ENCODE data around the gene ZFAND2B. TPM values are rescaled to one million over a fixed set of nuclear protein-coding genes. Genes with fewer than 3 reads are reported as not detected.
A peak's percentile ranks its signal among the peaks of the same experiment; 100 is the strongest.

ZFAND2B gene
- total RNA-seq, 3 donors from 2014 or later, result 59.6 to 88.5 (median 66.0) TPM

DNA sequence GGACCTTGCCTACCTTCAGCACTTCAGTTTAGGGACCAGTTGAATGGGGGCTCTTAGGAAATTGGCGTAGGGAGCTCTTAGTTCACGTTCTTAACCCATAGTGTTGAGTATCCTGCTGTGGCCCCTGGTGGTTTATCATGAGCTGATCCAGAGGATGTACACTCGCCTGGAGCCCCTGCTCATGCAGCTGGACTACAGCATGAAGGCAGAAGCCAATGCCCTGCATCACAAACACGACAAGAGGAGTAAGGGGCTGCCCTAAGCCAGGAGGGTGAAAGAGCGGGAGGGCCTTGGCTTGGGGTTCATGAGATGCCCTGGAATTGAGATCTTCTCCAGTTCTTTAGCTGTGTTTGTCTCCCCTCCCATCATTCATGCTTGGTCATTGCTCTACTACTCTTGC lies 25.6 kb upstream of the ZFAND2B start:
- H3K4me3 ChIP-seq, result no peak overlapping the region
- ATAC-seq (no peak), DNase-seq (no peak)
- H3K4me1 ChIP-seq (ENCODE audit: low read depth), result peaks cover 33% of the 10 kb centered on the region
- TF ChIP-seq, protein P1, sequence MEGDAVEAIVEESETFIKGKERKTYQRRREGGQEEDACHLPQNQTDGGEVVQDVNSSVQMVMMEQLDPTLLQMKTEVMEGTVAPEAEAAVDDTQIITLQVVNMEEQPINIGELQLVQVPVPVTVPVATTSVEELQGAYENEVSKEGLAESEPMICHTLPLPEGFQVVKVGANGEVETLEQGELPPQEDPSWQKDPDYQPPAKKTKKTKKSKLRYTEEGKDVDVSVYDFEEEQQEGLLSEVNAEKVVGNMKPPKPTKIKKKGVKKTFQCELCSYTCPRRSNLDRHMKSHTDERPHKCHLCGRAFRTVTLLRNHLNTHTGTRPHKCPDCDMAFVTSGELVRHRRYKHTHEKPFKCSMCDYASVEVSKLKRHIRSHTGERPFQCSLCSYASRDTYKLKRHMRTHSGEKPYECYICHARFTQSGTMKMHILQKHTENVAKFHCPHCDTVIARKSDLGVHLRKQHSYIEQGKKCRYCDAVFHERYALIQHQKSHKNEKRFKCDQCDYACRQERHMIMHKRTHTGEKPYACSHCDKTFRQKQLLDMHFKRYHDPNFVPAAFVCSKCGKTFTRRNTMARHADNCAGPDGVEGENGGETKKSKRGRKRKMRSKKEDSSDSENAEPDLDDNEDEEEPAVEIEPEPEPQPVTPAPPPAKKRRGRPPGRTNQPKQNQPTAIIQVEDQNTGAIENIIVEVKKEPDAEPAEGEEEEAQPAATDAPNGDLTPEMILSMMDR (IDR thresholded peaks at IDR 0.05), result no peak
- H3K9me3 ChIP-seq, result no peaks in the 10 kb centered on the region
- intact Hi-C loops (cut with DNase I, micrococcal nuclease), result no loop called here
- H3K36me3 ChIP-seq (ENCODE audit: low read depth), result peaks cover 4% of the 10 kb centered on the region

DNA sequence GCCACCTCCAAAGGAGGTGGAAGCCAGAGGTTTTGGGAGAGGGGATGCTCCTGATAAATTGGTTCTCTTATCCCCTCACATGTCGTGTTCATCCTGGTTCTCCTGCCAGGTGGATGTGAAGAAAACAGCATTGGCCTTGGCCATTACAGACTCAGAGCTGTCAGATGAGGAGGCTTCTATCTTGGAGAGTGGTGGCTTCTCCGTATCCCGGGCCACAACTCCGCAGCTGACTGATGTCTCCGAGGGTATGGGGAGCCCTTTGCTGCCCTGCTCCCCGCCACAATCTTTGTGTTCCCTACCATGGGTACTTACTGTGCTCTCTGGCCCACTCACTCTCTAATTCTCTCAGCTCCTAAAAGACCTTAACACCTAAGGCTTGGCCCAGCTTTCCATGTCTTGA lies 25.1 kb upstream of the ZFAND2B start:
- DNase-seq, result no peak
- H3K4me1 ChIP-seq (ENCODE audit: low read depth), result peaks cover 33% of the 10 kb centered on the region
- no peak overlapping the region for H3K4me3 ChIP-seq
- peaks cover 4% of the 10 kb centered on the region for H3K36me3 ChIP-seq (ENCODE audit: low read depth)
- intact Hi-C loops (cut with DNase I, micrococcal nuclease), result no loop called here
- TF ChIP-seq, protein P1 (IDR thresholded peaks at IDR 0.05), result no peak
- ATAC-seq, result no peak
- no peaks in the 10 kb centered on the region for H3K9me3 ChIP-seq

DNA sequence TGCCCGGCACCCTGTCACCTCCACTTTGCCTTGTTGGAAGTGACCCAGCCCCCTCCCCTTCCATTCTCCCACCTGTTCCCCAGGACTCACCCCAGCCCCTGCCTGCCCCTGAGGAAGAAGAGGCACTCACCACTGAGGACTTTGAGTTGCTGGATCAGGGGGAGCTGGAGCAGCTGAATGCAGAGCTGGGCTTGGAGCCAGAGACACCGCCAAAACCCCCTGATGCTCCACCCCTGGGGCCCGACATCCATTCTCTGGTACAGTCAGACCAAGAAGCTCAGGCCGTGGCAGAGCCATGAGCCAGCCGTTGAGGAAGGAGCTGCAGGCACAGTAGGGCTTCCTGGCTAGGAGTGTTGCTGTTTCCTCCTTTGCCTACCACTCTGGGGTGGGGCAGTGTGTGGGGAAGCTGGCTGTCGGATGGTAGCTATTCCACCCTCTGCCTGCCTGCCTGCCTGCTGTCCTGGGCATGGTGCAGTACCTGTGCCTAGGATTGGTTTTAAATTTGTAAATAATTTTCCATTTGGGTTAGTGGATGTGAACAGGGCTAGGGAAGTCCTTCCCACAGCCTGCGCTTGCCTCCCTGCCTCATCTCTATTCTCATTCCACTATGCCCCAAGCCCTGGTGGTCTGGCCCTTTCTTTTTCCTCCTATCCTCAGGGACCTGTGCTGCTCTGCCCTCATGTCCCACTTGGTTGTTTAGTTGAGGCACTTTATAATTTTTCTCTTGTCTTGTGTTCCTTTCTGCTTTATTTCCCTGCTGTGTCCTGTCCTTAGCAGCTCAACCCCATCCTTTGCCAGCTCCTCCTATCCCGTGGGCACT lies 24.0 kb upstream of the ZFAND2B start:
- ATAC-seq (peak; percentile 56), DNase-seq (peak; percentile 59 to 62 (median 62))
- TF ChIP-seq, protein P1 (IDR thresholded peaks at IDR 0.05), result no peak
- H3K36me3 ChIP-seq (ENCODE audit: low read depth), result peaks cover 4% of the 10 kb centered on the region
- H3K4me1 ChIP-seq (ENCODE audit: low read depth), result peaks cover 33% of the 10 kb centered on the region
- intact Hi-C loops (cut with DNase I, micrococcal nuclease), result no loop called here
- H3K4me3 ChIP-seq, result no peak overlapping the region
- no peaks in the 10 kb centered on the region for H3K9me3 ChIP-seq

DNA sequence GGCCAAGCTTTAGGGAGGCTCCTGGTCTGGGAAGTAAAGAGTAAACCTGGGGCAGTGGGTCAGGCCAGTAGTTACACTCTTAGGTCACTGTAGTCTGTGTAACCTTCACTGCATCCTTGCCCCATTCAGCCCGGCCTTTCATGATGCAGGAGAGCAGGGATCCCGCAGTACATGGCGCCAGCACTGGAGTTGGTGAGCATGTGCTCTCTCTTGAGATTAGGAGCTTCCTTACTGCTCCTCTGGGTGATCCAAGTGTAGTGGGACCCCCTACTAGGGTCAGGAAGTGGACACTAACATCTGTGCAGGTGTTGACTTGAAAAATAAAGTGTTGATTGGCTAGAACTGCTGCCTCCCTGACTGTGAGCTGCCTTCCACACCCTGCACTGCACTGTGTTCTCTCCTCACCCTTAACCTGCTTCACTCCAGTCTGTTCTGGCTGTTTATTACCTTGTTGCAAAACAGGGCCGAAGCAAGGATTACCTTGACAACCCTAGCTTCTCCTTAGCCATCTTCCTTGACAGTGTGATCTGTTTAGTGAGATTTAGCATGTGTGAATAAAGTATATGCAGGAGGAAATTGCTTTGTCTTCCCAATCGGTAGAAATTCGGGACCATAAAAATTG lies 23.3 kb upstream of the ZFAND2B start:
- peak; percentile 80 for ATAC-seq
- intact Hi-C loops (cut with DNase I, micrococcal nuclease), result no loop called here
- Histone ChIP-seq H3K4me1 (ENCODE audit: low read depth) (peaks cover 33% of the 10 kb centered on the region), H3K4me3 (no peak overlapping the region), H3K9me3 (no peaks in the 10 kb centered on the region), H3K36me3 (ENCODE audit: low read depth) (peaks cover 4% of the 10 kb centered on the region)
- DNase-seq, result peak in 1 of 3 donors; percentile 46
- TF ChIP-seq, protein P1 (IDR thresholded peaks at IDR 0.05), result no peak

DNA sequence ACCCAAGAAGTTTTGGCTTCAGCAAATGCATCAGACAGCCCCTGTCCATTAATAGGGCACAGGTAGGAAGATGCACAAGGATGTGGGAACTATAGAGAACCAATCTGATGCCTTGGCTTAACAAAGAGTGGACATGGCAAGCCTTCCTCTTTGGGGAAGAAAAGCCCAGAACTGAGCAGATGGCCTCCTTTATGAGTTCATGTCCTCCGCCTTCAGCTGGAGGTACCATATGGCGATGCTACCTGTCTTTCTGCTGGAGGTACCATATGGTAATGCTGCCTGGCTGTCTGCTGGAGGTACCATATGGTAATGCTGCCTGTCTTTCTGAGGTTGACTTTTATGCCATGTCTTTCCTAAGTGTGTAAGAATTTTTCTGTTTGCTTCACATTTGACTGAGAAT lies 22.5 kb upstream of the ZFAND2B start:
- H3K4me3 ChIP-seq, result no peak overlapping the region
- TF ChIP-seq, protein P1 (IDR thresholded peaks at IDR 0.05), result no peak
- H3K9me3 ChIP-seq, result no peaks in the 10 kb centered on the region
- DNase-seq (no peak), ATAC-seq (no peak)
- peaks cover 30% of the 10 kb centered on the region for H3K4me1 ChIP-seq (ENCODE audit: low read depth)
- intact Hi-C loops (cut with DNase I, micrococcal nuclease), result no loop called here
- peaks cover 4% of the 10 kb centered on the region for H3K36me3 ChIP-seq (ENCODE audit: low read depth)
